Ureter (tissue), 1 donor: Measurements from ENCODE around the gene MMP26. TPM values are rescaled to one million over a fixed set of nuclear protein-coding genes. Genes with fewer than 3 reads are reported as not detected.

ENCODE experiments used
- DNase-seq: peaks from one replicate; pipeline ENCODE4 v3.0.0-alpha.2; 2020; ENCODE audit warnings: low spot score
- total RNA-seq: library from RNA; stranded (reverse); gene quantifications from one replicate; pipeline ENCODE4 v1.2.4, GENCODE V29; 2023
- donor health status: DM: yes; HTN: yes; CAD: no.

The MMP26 gene
- total RNA-seq, result not detected

GRCh38 chr11:4704054-4704789 lies at the start of gene MMP26:
TSS of gene MMP26 (plus strand) at chr11:4704784.
- DNase-seq, result no peak

- no peak for DNase-seq
Observed at GRCh38 chr11:4658629-4659445, 45.7 kb upstream of the MMP26 start.

- DNase-seq, result no peak
Observed at GRCh38 chr11:4662876-4663275, 41.7 kb upstream of the MMP26 start.

GRCh38 chr11:4664183-4664582 lies 40.4 kb upstream of the MMP26 start:
- no peak for DNase-seq

GRCh38 chr11:4664786-4665185 lies 39.8 kb upstream of the MMP26 start:
- DNase-seq, result no peak

GRCh38 chr11:4665424-4665823 lies 39.2 kb upstream of the MMP26 start:
- no peak for DNase-seq

GRCh38 chr11:4671741-4672140 lies 32.8 kb upstream of the MMP26 start:
- DNase-seq, result no peak

GRCh38 chr11:4672470-4672869 lies 32.1 kb upstream of the MMP26 start:
- DNase-seq, result no peak

GRCh38 chr11:4673781-4674180 lies 30.8 kb upstream of the MMP26 start:
- DNase-seq, result no peak

- DNase-seq, result no peak
Observed at GRCh38 chr11:4677948-4678347, 26.6 kb upstream of the MMP26 start.

GRCh38 chr11:4680341-4680740 lies 24.2 kb upstream of the MMP26 start:
- DNase-seq, result no peak

- no peak for DNase-seq
Observed at GRCh38 chr11:4682623-4683419, 21.8 kb upstream of the MMP26 start.

GRCh38 chr11:4684631-4685285 lies 19.8 kb upstream of the MMP26 start:
- DNase-seq, result no peak

- DNase-seq, result no peak
Observed at GRCh38 chr11:4695442-4695841, 9.1 kb upstream of the MMP26 start.

GRCh38 chr11:4697585-4697984 lies 7.0 kb upstream of the MMP26 start, which contains the start of gene OR51E2:
TSS of gene OR51E2 (minus strand) at chr11:4697853. CDS start at chr11:4682711, 15,142 bp downstream.
- no peak for DNase-seq

GRCh38 chr11:4699697-4700435 lies 4.7 kb upstream of the MMP26 start:
- DNase-seq, result no peak

- DNase-seq, result no peak
Observed at GRCh38 chr11:4700436-4700820, 4.2 kb upstream of the MMP26 start.

- no peak for DNase-seq
Observed at GRCh38 chr11:4704790-4705334, 278 bp downstream of the MMP26 start.

GRCh38 chr11:4713241-4713640 lies 8.7 kb downstream of the MMP26 start:
- DNase-seq, result no peak

GRCh38 chr11:4714300-4714699 lies 9.7 kb downstream of the MMP26 start:
- DNase-seq, result no peak
